ENCODE data around the gene RITA1.

DNA sequence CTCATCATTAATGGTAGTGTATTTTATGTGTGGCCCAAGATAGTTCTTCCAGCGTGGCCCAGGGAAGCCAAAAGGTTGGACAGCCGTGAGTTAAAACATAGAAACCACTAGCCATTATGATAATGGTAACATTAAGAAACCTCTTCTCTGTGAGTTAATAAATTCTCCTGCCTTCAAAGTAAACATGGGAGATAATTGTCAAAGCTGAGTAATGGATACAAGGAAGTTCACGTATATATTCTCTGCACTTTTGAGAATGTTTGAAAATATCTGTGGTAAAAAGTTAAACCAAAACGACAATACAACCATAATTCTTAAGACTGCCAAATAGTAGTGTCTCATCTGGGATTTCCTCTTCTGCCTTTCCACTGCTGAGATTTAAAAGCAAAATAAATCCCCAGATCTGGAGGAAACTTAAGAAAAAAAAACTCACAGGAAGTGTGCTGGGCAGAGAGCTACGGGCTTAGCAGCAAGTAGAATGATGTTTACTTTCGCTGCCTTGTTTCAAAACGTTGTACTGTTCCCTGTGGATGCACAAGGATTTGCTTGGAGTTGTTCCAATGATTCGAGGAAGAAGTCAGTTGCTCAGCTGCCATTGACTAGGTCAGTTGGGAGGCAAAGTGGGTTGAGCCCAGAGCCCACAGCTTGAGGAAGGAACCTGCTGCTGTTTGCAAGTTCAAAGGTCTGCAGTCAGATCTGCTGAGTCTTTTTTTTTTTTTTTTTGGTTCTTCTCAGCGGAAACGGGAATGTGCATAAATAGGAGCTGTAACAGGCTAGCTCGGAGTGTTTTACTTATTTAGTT is 37.4 kb downstream of the RITA1 start:
- TF ChIP-seq POLR2A (IDR thresholded peaks at IDR 0.05; ENCODE audit: low read depth), result no peak
- TF ChIP-seq, protein P1, sequence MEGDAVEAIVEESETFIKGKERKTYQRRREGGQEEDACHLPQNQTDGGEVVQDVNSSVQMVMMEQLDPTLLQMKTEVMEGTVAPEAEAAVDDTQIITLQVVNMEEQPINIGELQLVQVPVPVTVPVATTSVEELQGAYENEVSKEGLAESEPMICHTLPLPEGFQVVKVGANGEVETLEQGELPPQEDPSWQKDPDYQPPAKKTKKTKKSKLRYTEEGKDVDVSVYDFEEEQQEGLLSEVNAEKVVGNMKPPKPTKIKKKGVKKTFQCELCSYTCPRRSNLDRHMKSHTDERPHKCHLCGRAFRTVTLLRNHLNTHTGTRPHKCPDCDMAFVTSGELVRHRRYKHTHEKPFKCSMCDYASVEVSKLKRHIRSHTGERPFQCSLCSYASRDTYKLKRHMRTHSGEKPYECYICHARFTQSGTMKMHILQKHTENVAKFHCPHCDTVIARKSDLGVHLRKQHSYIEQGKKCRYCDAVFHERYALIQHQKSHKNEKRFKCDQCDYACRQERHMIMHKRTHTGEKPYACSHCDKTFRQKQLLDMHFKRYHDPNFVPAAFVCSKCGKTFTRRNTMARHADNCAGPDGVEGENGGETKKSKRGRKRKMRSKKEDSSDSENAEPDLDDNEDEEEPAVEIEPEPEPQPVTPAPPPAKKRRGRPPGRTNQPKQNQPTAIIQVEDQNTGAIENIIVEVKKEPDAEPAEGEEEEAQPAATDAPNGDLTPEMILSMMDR (IDR thresholded peaks at IDR 0.05), result peak in 2 of 3 experiments; percentile 4 to 10

Measured in esophagus muscularis mucosa (tissue), 3 donors.